Glutamatergic neuron (in vitro differentiated cells): Measurements from ENCODE around the gene NDUFAF7. TPM values are rescaled to one million over a fixed set of nuclear protein-coding genes. Genes with fewer than 3 reads are reported as not detected.
A peak's percentile ranks its signal among the peaks of the same experiment; 100 is the strongest.
"Not testable (repeated sequence)": the region's sequence is repeated elsewhere in the genome, so short reads cannot be mapped to it uniquely, and the experiment has no call there.

Experiments used
- DNase-seq: peaks from one replicate; pipeline ENCODE4 v3.0.0; 2022
- H3K27ac Mint-ChIP-seq: one replicate; pipeline ENCODE4 v1.8.0; 2020; ENCODE audit warnings: mild to moderate bottlenecking, mixed read lengths, inconsistent platforms; ENCODE audit not compliant: unreplicated experiment
- H3K27me3 Mint-ChIP-seq: one replicate; pipeline ENCODE4 v1.8.0; 2020; ENCODE audit warnings: mild to moderate bottlenecking, moderate library complexity, mixed read lengths, inconsistent platforms; ENCODE audit not compliant: unreplicated experiment
- H3K36me3 Mint-ChIP-seq: one replicate; pipeline ENCODE4 v1.8.0; 2020; ENCODE audit warnings: mild to moderate bottlenecking, mixed read lengths, inconsistent platforms; ENCODE audit not compliant: unreplicated experiment
- H3K4me1 Mint-ChIP-seq: one replicate; pipeline ENCODE4 v1.8.0; 2020; ENCODE audit warnings: mild to moderate bottlenecking, low read depth, mixed read lengths, inconsistent platforms; ENCODE audit not compliant: unreplicated experiment
- H3K4me3 Mint-ChIP-seq: one replicate; pipeline ENCODE4 v1.8.0; 2020; ENCODE audit warnings: mild to moderate bottlenecking, mixed read lengths, inconsistent platforms; ENCODE audit not compliant: unreplicated experiment
- H3K9me3 Mint-ChIP-seq: one replicate; pipeline ENCODE4 v1.8.0; 2020; ENCODE audit warnings: mild to moderate bottlenecking, moderate library complexity, mixed read lengths, inconsistent platforms; ENCODE audit not compliant: unreplicated experiment
- CTCF ChIP-seq: fragments of 200-600 bp; sonication (generic); IDR thresholded peaks from one replicate; pipeline ENCODE4 v1.5.0; 2021; ENCODE audit not compliant: partially characterized antibody, unreplicated experiment
- total RNA-seq: library from RNA; stranded (reverse); fragmentation: NEBNext Ultra II Directional; extraction: Animal tissue kit (Norgen Biotek cat#: 25700); gene quantifications from one replicate; pipeline ENCODE4 v1.2.1, GENCODE V29; 2021; ENCODE audit not compliant: unreplicated experiment

NDUFAF7 gene
- total RNA-seq, 1 donor from 2014 or later: 25.1 TPM

GRCh38 chr2:37196320-37197195, 34.9 kb upstream of the NDUFAF7 start, which contains the start of gene CEBPZOS:
Gene CEBPZOS, plus strand, starts transcription at chr2:37196496. Its CDS starts 3,209 bp downstream, at chr2:37199705.
- Mint-ChIP-seq H3K4me1 (peaks cover 6% of the 10 kb centered on the region), H3K4me3 (peak within 1 kb of the TSS; percentile 99), H3K9me3 (peaks cover 1% of the 10 kb centered on the region), H3K27me3 (peaks cover 6% of the 10 kb centered on the region), H3K36me3 (peaks cover 8% of the 10 kb centered on the region), H3K27ac (peak within 1 kb of the TSS; percentile 96)
- DNase-seq: peak; percentile 83
- TF ChIP-seq CTCF: no peak

GRCh38 chr2:37198681-37199065, 32.8 kb upstream of the NDUFAF7 start:
- DNase-seq: no peak
- TF ChIP-seq CTCF: no peak
- Mint-ChIP-seq H3K36me3 (peaks cover 11% of the 10 kb centered on the region), H3K9me3 (peaks cover 1% of the 10 kb centered on the region), H3K27me3 (peaks cover 6% of the 10 kb centered on the region), H3K4me1 (peaks cover 6% of the 10 kb centered on the region), H3K4me3 (no peak overlapping the region), H3K27ac (no peak overlapping the region)

- TF ChIP-seq CTCF: no peak
- H3K27ac Mint-ChIP-seq: no peak overlapping the region
These were observed 30.2 kb upstream of the NDUFAF7 start for GRCh38 chr2:37201208-37201607.

GRCh38 chr2:37201766-37202165, 29.7 kb upstream of the NDUFAF7 start:
- no peak for TF ChIP-seq CTCF
- Mint-ChIP-seq H3K4me1 (peaks cover 6% of the 10 kb centered on the region), H3K9me3 (peaks cover 4% of the 10 kb centered on the region), H3K36me3 (peaks cover 29% of the 10 kb centered on the region), H3K27me3 (peaks cover 3% of the 10 kb centered on the region), H3K27ac (no peak overlapping the region), H3K4me3 (no peak overlapping the region)
- no peak for DNase-seq

More at GRCh38 chr2:37201208-37201607, 30.2 kb upstream of the NDUFAF7 start:
- Mint-ChIP-seq H3K36me3 (peaks cover 27% of the 10 kb centered on the region), H3K9me3 (peaks cover 3% of the 10 kb centered on the region), H3K4me1 (peaks cover 6% of the 10 kb centered on the region), H3K4me3 (no peak overlapping the region), H3K27me3 (peaks cover 5% of the 10 kb centered on the region)
- no peak for DNase-seq

- Mint-ChIP-seq H3K27ac (no peak overlapping the region), H3K27me3 (peaks cover 3% of the 10 kb centered on the region)
These were observed 27.8 kb upstream of the NDUFAF7 start for GRCh38 chr2:37203708-37204107.

GRCh38 chr2:37205071-37205661, 26.3 kb upstream of the NDUFAF7 start:
- H3K27me3 Mint-ChIP-seq, H3K4me3 Mint-ChIP-seq, H3K4me1 Mint-ChIP-seq, H3K27ac Mint-ChIP-seq, DNase-seq: not testable (repeated sequence)
- Mint-ChIP-seq H3K36me3 (peaks cover 63% of the 10 kb centered on the region), H3K9me3 (peaks cover 24% of the 10 kb centered on the region)

More at GRCh38 chr2:37203708-37204107, 27.8 kb upstream of the NDUFAF7 start:
- no peak for TF ChIP-seq CTCF
- H3K36me3 Mint-ChIP-seq: peaks cover 48% of the 10 kb centered on the region
- peaks cover 2% of the 10 kb centered on the region for H3K4me1 Mint-ChIP-seq
- no peak for DNase-seq
- peaks cover 19% of the 10 kb centered on the region for H3K9me3 Mint-ChIP-seq
- no peak overlapping the region for H3K4me3 Mint-ChIP-seq
